ENCODE data around the gene ABL1.
A peak's percentile ranks its signal among the peaks of the same experiment; 100 is the strongest.
"Not testable (repeated sequence)": the region's sequence is repeated elsewhere in the genome, so short reads cannot be mapped to it uniquely, and the experiment has no call there.

ABL1 gene

GRCh38 chr9:130834371-130835336 lies at the start of gene ABL1:
TSS of gene ABL1 (plus strand) at chr9:130835254. CDS start at chr9:130835447, 193 bp downstream.
- peak; percentile 83 for DNase-seq (ENCODE audit: low spot score)

DNA sequence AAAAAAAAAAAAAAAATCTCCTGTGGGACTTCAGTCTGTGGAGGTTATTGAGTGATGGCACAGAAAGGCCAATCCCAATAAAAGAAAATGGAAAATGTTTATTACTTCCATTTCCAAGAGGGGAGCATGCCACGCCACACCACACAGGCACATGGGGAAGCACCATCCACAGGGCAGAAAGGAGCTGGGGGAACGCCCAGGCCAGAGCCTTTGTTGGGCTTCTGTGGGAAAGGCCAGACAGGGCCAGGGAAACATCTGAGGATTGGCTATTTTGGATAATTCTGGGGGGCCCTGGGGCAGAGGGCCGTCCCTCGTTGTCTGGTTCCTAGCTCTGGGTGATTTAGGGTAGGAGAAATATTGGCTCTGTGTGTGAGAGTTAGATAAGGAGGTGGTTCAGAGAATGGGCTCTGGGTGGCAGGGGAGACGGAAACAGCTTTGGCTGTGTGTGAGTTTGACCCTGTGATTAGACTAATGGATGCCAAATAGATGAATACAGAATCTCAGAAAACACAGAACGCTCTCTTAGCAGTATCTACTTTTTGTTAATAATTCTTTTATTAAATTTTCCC lies 49.0 kb upstream of the ABL1 start:
- no peak for DNase-seq (ENCODE audit: low spot score)

GRCh38 chr9:130786526-130786925 lies 48.5 kb upstream of the ABL1 start:
- no peak for DNase-seq (ENCODE audit: low spot score)

DNA sequence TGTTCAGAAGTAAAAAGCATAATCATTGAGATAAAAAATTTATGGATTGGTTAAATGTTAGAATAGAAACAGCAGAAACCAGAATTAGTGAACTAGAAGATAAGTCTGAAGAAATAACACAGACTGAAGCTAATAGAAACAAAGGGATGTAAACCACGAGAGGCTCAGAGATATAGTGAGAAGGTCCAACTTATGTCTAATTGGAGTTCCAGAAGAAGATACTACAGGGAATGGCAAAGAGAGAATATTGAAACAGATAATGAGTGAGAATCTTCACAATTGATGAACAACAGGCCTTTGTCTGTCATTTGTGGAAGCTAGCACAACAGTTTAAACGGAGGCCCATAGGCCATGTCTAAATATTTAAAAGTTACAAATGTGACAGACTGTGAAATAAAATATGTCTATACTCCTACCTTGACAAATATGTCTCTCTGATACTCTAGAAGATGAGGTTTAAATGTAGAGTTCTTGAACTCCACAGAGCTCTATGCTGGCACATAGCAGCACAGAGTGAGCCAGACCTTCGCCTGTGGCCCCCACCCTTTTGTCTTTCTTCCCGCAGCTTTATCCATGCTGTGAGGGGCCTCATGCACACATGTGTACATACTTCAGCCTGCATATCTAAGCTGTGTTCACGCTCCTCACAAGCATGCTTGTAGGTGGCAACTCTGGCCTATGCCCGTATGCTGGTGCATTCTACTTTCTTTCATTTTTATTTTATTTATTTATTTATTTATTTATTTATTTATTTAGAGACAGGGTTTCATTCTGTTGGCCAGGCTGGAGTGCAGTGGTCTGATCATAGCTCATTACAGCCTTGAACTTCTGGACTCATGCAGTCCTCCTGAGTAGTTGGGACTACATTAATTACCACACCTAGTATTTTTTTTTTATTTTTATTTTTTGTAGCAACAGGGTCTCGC lies 45.0 kb upstream of the ABL1 start:
- DNase-seq (ENCODE audit: low spot score): no peak

GRCh38 chr9:130791303-130791894 lies 43.7 kb upstream of the ABL1 start:
- no peak for DNase-seq (ENCODE audit: low spot score)

DNA sequence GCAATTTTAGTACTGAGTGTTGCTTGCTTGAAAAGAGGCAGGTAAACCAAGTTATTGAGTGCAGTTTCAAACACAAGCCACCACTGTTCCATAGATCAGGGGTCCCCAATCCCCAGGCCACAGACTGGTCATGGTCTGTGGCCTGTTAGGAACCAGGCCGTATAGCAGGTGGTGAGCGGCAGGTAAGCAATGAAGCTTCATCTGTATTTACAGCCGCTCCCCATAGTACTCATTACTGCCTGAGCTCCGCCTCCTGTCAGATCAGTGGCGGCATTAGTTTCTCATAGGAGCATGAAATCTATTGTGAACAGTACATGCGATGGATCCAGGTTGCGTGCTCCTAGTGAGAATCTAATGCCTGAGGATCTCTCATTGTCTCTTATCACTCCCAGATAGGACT lies 41.5 kb upstream of the ABL1 start:
- DNase-seq (ENCODE audit: low spot score): no peak

GRCh38 chr9:130794021-130794420 lies 41.0 kb upstream of the ABL1 start:
- not testable (repeated sequence) for DNase-seq (ENCODE audit: low spot score)

GRCh38 chr9:130794423-130794822 lies 40.6 kb upstream of the ABL1 start:
- DNase-seq (ENCODE audit: low spot score): not testable (repeated sequence)

GRCh38 chr9:130794923-130795495 lies 40.0 kb upstream of the ABL1 start:
- DNase-seq (ENCODE audit: low spot score): no peak

DNA sequence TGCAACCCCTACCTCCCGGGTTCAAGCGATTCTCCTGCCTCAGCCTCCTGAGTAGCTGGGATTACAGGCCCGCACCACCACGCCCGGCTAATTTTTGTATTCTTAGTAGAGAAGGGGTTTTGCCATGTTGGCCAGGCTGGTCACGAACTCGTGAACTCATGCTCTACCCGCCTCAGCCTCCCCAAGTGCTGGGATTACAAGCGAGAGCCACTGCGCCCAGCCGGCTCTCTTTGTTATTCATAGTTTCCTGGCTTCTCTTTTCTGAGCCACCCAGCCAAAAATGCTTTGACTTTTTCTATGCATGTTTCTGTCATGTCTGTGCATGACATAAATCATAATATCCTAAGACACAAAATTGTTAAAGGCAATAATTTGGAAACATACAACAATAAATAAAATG lies 31.9 kb upstream of the ABL1 start:
- DNase-seq (ENCODE audit: low spot score): not testable (repeated sequence)

GRCh38 chr9:130805510-130806326 lies 29.3 kb upstream of the ABL1 start:
- DNase-seq (ENCODE audit: low spot score): no peak

DNA sequence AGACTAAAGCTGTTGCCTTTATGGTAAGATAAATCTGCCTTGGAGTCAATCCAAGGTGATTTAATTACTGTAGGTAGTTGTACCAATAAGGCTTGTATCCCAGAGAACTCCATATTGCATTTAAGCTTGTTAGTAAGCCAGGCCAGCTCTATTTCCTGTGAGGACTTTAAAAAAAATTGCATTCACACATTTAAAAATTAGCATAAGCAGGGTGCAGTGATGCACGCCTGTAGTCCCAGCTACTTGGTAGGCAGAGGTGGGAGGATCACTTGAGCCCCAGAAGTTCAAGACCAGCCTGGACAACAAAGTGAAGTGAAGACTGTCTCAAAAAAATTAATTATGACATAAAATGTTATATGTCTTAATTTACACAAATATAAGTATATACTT lies 28.7 kb upstream of the ABL1 start:
- DNase-seq (ENCODE audit: low spot score): no peak

GRCh38 chr9:130810609-130811136 lies 24.4 kb upstream of the ABL1 start:
- DNase-seq (ENCODE audit: low spot score): no peak

DNA sequence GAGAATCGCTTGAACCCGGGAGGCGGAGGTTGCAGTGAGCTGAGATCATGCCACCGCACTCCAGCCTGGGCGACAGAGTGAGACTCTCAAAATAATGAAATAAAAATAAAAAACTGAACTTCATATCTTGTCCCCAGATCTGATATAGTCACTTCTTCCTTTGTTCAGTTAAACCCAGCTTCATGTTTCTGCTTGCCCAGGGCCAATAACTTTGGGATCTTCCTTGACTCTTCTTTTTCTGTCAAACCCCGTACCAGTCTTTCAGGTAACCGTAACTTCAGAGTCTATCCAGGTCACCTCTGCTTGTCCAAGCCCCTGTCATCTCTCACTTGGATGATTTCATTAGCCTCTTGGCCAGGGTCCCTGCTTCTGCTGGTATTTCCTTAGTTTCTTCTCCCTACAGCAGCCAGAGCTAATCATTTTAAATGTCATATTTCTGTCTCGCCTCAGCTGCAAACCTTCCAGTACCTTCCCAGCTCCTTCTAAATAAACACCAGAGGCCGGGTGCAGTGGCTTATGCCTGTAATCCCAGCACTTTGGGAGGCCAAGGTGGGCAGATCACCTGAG lies 19.7 kb upstream of the ABL1 start:
- no peak for DNase-seq (ENCODE audit: low spot score)

DNA sequence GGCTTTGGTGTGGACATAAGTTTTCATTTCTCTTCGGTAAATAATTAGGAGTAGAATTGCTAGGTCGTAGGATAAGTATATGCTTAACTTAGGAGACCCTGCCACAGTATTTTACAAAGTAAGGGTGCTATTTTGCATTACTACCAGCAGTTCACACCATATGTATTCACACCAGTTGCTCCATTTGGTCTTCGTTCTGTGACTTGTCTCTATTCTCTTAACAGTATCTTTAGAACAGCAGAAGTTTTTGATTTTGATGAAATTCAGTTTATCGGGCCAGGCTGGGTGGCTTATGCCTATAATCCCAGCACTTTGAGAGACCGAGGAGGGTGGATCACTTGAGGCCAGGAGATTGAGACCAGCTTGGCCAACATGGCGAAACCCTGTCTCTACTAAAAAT lies 17.1 kb upstream of the ABL1 start:
- DNase-seq (ENCODE audit: low spot score): no peak

- no peak for DNase-seq (ENCODE audit: low spot score)
These were observed 14.8 kb upstream of the ABL1 start for GRCh38 chr9:130820135-130820738.

GRCh38 chr9:130823435-130823834 lies 11.6 kb upstream of the ABL1 start:
- no peak for DNase-seq (ENCODE audit: low spot score)

- no peak for DNase-seq (ENCODE audit: low spot score)
These were observed 11.0 kb upstream of the ABL1 start for GRCh38 chr9:130824079-130824478.

DNA sequence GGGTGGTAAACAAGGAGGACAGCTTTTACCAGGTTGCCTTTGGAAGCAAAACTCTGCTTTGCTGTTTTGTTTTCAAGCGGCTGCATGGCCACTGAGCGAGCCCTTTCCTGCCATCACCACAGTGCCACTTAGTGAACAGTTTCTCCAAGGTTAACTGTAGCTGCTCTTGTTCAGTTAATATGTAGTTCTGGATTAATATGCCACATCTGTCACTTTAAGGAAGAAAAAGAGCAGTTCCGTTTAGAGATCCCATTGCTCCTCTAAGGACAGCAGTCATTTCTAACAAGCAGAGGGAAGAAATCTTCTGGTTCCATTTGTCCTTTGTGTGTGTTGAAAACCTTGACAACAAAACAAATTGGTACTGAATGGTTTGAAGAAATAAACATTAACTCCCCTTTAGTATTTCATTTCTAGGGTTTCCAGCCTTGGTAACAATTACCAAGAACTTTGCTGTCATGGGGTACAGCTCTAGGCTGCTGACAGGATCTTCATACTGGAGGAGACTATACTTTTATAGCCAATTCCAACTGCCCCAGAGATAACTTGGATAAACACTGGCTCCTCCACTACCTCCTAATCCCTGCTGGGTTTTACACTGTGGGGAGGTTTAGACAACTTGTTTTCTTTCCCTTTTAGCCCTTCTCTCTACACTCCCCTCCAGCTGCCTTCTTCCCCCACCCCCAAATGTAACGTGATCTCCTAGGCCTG lies 10.3 kb upstream of the ABL1 start:
- DNase-seq (ENCODE audit: low spot score): peak; percentile 62
